Neural crest cell (in vitro differentiated cells): ENCODE results near the gene SLC22A16. TPM values are rescaled to one million over a fixed set of nuclear protein-coding genes. Genes with fewer than 3 reads are reported as not detected.

Source experiments
- DNase-seq: peaks from one replicate; pipeline ENCODE4 v3.0.0; 2021; ENCODE audit warnings: low read depth, mixed read lengths, low spot score
- H3K27ac Mint-ChIP-seq: one replicate; pipeline ENCODE4 v1.8.0; 2021; ENCODE audit warnings: mild to moderate bottlenecking, mixed read lengths; ENCODE audit not compliant: unreplicated experiment
- H3K27me3 Mint-ChIP-seq: 2 replicates; pipeline ENCODE4 v1.8.0; 2021; ENCODE audit warnings: low read depth, mild to moderate bottlenecking, mixed read lengths
- H3K36me3 Mint-ChIP-seq: 2 replicates; pipeline ENCODE4 v1.8.0; 2021; ENCODE audit warnings: low read depth, mild to moderate bottlenecking, mixed read lengths
- H3K4me1 Mint-ChIP-seq: 2 replicates; pipeline ENCODE4 v1.8.0; 2021; ENCODE audit warnings: mixed read lengths
- H3K4me3 Mint-ChIP-seq: one replicate; pipeline ENCODE4 v1.8.0; 2021; ENCODE audit warnings: mild to moderate bottlenecking, mixed read lengths
- H3K9me3 Mint-ChIP-seq: 2 replicates; pipeline ENCODE4 v1.8.0; 2021; ENCODE audit warnings: mixed read lengths
- total RNA-seq: library from RNA; stranded (reverse); gene quantifications from 2 replicates; pipeline ENCODE4 v1.2.1, GENCODE V29; 2021
- TF ChIP-seq, protein P1 (sequence below): fragments of 200-600 bp; sonication (generic); conservative IDR thresholded peaks from 2 replicates; pipeline ENCODE4 v1.5.0; 2021; ENCODE audit warnings: antibody characterized with exemption, mild to moderate bottlenecking

The SLC22A16 gene
- total RNA-seq, 1 donor from 2014 or later, result not detected

DNA sequence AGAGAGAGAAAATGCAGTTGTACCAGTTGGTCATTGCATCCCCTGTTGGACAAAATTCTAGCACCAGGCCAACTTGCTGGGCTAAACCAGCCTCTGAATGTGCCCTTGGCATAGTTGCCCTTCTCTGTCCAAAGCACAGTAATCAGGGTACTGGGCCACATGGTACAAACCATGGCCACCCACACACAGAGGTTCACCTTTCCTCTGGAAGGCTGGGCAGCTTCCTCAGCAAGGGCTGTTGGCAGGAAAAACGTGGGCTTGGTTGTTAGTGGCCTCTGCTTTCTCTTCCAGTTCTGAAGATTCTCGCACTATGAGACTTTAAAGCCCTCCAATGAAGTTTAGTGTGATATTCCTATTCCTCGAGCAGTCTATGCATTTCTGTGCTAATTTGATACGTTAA is 61.7 kb downstream of the SLC22A16 start:
- DNase-seq, result no peak
- Mint-ChIP-seq H3K4me3 (no peak overlapping the region), H3K9me3 (no peaks in the 10 kb centered on the region), H3K27ac (no peak overlapping the region), H3K36me3 (no peaks in the 10 kb centered on the region), H3K4me1 (no peaks in the 10 kb centered on the region), H3K27me3 (peaks cover 5% of the 10 kb centered on the region)
- TF ChIP-seq, protein P1, sequence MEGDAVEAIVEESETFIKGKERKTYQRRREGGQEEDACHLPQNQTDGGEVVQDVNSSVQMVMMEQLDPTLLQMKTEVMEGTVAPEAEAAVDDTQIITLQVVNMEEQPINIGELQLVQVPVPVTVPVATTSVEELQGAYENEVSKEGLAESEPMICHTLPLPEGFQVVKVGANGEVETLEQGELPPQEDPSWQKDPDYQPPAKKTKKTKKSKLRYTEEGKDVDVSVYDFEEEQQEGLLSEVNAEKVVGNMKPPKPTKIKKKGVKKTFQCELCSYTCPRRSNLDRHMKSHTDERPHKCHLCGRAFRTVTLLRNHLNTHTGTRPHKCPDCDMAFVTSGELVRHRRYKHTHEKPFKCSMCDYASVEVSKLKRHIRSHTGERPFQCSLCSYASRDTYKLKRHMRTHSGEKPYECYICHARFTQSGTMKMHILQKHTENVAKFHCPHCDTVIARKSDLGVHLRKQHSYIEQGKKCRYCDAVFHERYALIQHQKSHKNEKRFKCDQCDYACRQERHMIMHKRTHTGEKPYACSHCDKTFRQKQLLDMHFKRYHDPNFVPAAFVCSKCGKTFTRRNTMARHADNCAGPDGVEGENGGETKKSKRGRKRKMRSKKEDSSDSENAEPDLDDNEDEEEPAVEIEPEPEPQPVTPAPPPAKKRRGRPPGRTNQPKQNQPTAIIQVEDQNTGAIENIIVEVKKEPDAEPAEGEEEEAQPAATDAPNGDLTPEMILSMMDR, result no peak

DNA sequence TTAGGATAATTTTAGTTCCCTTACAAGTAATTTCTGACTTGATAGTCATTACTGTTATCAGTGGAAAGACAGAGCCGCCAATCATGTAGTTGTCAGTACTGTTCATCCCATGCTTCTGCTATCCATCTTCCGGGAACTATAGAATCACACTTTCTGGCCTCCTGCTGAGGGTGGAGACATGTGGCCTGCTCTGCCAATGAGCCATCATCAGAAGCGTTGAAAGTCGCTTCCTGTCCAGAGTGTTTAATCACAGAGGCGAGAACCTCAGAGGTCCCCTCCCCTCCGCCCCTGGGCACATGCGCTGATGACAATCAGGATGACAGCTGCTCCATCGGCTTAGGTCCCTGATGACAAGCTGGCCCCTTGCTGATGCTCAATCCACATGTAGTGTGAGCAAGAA is 64.1 kb downstream of the SLC22A16 start:
- Mint-ChIP-seq H3K27me3 (no peaks in the 10 kb centered on the region), H3K4me1 (no peaks in the 10 kb centered on the region), H3K4me3 (no peak overlapping the region), H3K27ac (no peak overlapping the region), H3K36me3 (no peaks in the 10 kb centered on the region), H3K9me3 (no peaks in the 10 kb centered on the region)
- TF ChIP-seq, protein P1, result no peak
- DNase-seq, result no peak

DNA sequence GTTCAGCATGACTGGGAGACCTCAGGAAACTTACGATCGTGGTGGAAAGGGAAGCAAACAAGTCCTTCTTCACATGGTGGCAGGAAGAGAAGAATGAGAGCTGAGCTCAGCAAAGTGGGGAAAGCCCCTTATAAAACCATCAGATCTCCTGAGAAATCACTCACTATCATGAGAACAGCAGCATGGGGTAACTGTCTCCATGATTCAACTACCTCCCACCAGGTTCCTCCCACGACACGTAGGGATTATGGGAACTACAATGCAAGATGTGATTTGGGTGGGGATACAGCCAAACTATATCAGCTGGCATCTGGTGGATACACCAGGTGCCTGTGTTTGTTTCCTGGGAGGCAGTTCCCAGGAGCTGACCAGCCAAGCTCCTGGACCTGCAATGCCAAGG is 65.9 kb downstream of the SLC22A16 start:
- Mint-ChIP-seq H3K27ac (no peak overlapping the region), H3K4me3 (no peak overlapping the region), H3K36me3 (no peaks in the 10 kb centered on the region), H3K9me3 (no peaks in the 10 kb centered on the region), H3K27me3 (no peaks in the 10 kb centered on the region), H3K4me1 (no peaks in the 10 kb centered on the region)
- DNase-seq, result no peak
- TF ChIP-seq, protein P1, result no peak

DNA sequence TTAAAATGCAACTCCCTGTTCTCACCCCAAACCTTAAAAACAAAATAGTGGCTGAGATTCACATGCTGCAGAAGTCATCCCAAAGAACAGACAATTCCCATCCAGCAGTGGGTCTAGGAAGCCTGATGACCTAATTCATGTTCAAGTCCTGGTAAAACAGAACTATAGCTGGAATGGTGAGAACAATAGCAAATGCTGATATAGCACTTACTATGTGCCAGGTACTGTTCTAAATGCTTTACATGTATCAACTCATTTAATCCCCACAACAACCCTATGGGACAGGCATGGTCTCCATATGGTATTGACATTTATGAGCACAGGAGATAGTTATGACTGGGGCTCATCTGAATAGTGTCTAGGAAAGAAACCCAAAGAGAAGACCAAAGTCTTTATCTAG is 66.6 kb downstream of the SLC22A16 start:
- no peaks in the 10 kb centered on the region for H3K27me3 Mint-ChIP-seq
- H3K27ac Mint-ChIP-seq, result no peak overlapping the region
- H3K9me3 Mint-ChIP-seq, result no peaks in the 10 kb centered on the region
- H3K4me1 Mint-ChIP-seq, result no peaks in the 10 kb centered on the region
- DNase-seq, result no peak
- no peak overlapping the region for H3K4me3 Mint-ChIP-seq
- no peaks in the 10 kb centered on the region for H3K36me3 Mint-ChIP-seq
- TF ChIP-seq, protein P1, result no peak

DNA sequence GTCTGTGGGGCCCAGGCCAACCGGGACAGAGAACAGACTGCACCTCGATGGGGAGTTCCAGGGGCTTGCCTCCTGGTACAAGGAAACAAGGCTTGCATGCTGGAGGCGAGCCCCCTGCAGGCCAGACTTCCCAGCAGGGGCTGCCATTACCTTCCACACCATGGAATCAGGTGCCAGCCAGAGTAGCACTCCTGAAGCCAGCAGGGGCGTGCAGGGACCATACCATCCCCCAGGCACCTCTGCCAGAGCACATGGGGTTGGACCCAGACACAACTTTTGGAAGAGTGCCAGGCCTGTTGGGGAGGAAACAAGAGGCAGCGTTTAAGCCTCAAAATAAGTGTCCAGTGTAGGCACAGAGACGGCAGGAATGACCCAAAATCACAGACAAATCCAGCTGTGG is 67.5 kb downstream of the SLC22A16 start:
- Mint-ChIP-seq H3K36me3 (no peaks in the 10 kb centered on the region), H3K4me1 (no peaks in the 10 kb centered on the region), H3K27ac (no peak overlapping the region), H3K9me3 (no peaks in the 10 kb centered on the region), H3K27me3 (no peaks in the 10 kb centered on the region), H3K4me3 (no peak overlapping the region)
- TF ChIP-seq, protein P1, result no peak
- DNase-seq, result no peak

DNA sequence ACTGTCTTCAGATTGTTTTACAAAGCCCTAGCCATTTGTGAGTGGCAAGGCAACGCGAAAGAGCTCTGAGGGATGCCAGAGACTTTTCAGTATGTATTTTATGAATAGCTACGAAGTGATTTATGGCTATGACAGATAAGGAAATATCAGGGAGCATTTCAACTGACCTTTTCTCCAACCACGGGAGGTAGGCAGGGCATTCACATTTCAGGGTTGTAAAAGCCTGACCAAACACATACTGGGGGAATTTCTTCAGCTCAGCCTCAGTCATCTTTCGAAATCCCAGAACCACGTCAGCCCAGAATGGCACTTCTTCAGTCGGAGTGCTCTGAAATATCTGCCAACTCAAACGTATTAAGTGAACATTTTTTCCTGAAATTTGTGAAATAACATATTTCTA is 71.8 kb downstream of the SLC22A16 start:
- Mint-ChIP-seq H3K4me3 (no peak overlapping the region), H3K27ac (no peak overlapping the region), H3K36me3 (no peaks in the 10 kb centered on the region), H3K4me1 (no peaks in the 10 kb centered on the region), H3K27me3 (no peaks in the 10 kb centered on the region), H3K9me3 (no peaks in the 10 kb centered on the region)
- TF ChIP-seq, protein P1, result no peak
- no peak for DNase-seq
